Astrocyte (in vitro differentiated cells and primary cell): Measurements from ENCODE around the gene DPM1.

Source experiments
- CTCF ChIP-seq: IDR thresholded peaks from 2 replicates; pipeline ENCODE4 v1.5.1; 2011; ENCODE audit warnings: low read depth, mild to moderate bottlenecking, inconsistent platforms, low read length, moderate library complexity; ENCODE audit not compliant: insufficient read depth
- EZH2 ChIP-seq: IDR thresholded peaks from 2 replicates; pipeline ENCODE4 v1.6.1; 2012; ENCODE audit warnings: mild to moderate bottlenecking, low read length, inconsistent platforms; ENCODE audit not compliant: insufficient read depth

- TF ChIP-seq CTCF: no peak
- no peak for TF ChIP-seq EZH2
Measured at GRCh38 chr20:50943069-50943468, 15.3 kb downstream of the DPM1 start.
